WTC11 (cell line): ENCODE measurements around the gene VWA7. TPM values are rescaled to one million over a fixed set of nuclear protein-coding genes. Genes with fewer than 3 reads are reported as not detected.

Experiments
- ATAC-seq: fragments of 200-7000 bp; cut with Tn5 transposase; 2 replicates; pipeline ENCODE4 v1.10.0; 2021; ENCODE audit warnings: mild to moderate bottlenecking, moderate library complexity
- CTCF ChIA-PET: fragments of 300-600 bp; sonication (Branson Sonifier 250); formaldehyde crosslinking; loops from one replicate; lab custom pipeline; 2021; ENCODE audit warnings: antibody characterized with exemption; lab: Charles Lee
- POLR2A ChIA-PET: fragments of 350-600 bp; sonication (Branson Sonifier 250); formaldehyde crosslinking; loops from one replicate; lab custom pipeline; 2021; ENCODE audit warnings: antibody characterized with exemption; lab: Charles Lee
- DNase-seq: peaks from one replicate; pipeline ENCODE4 v3.0.0; 2021; ENCODE audit warnings: low spot score
- H3K27ac Mint-ChIP-seq: 2 replicates; pipeline ENCODE4 v1.8.0; 2021; ENCODE audit warnings: mixed read lengths
- H3K27me3 Mint-ChIP-seq: 2 replicates; pipeline ENCODE4 v1.8.0; 2021; ENCODE audit warnings: low read depth, mild to moderate bottlenecking, moderate library complexity, mixed read lengths
- H3K36me3 Mint-ChIP-seq: 2 replicates; pipeline ENCODE4 v1.8.0; 2021; ENCODE audit warnings: mixed read lengths
- H3K4me1 Mint-ChIP-seq: 2 replicates; pipeline ENCODE4 v1.8.0; 2022; ENCODE audit warnings: mixed read lengths
- H3K4me3 Mint-ChIP-seq: 2 replicates; pipeline ENCODE4 v1.8.0; 2021; ENCODE audit warnings: mild to moderate bottlenecking, moderate library complexity, mixed read lengths
- H3K9me3 Mint-ChIP-seq: 2 replicates; pipeline ENCODE4 v1.8.0; 2021; ENCODE audit warnings: mixed read lengths
- CREB1 ChIP-seq: sonication (generic); formaldehyde crosslinking; IDR thresholded peaks from 2 replicates; pipeline ENCODE4 v1.8.0; 2023; ENCODE audit warnings: mild to moderate bottlenecking, missing genetic modification reagents
- ERG ChIP-seq: fragments of 250-450 bp; sonication (Bioruptor Pico); IDR thresholded peaks from 2 replicates; pipeline ENCODE4 v1.8.0; 2021; ENCODE audit warnings: mild to moderate bottlenecking
- ETV6 ChIP-seq: sonication (generic); formaldehyde crosslinking; IDR thresholded peaks from 2 replicates; pipeline ENCODE4 v1.8.1; 2022; ENCODE audit warnings: mild to moderate bottlenecking, missing genetic modification reagents
- FOXJ3 ChIP-seq: sonication (generic); formaldehyde crosslinking; IDR thresholded peaks from 2 replicates; pipeline ENCODE4 v1.9.0; 2021; ENCODE audit warnings: missing genetic modification reagents, mild to moderate bottlenecking, borderline replicate concordance
- FOXP1 ChIP-seq: sonication (generic); formaldehyde crosslinking; IDR thresholded peaks from 2 replicates; pipeline ENCODE4 v1.8.0; 2022; ENCODE audit warnings: missing genetic modification reagents, mild to moderate bottlenecking, moderate library complexity, borderline replicate concordance
- FOXP4 ChIP-seq: sonication (generic); formaldehyde crosslinking; IDR thresholded peaks from 2 replicates; pipeline ENCODE4 v1.8.0; 2022; ENCODE audit warnings: mild to moderate bottlenecking, missing genetic modification reagents
- GABPB1 ChIP-seq: sonication (generic); formaldehyde crosslinking; IDR thresholded peaks from 2 replicates; pipeline ENCODE4 v1.8.1; 2023; ENCODE audit warnings: mild to moderate bottlenecking, missing genetic modification reagents
- MAX ChIP-seq: sonication (generic); formaldehyde crosslinking; IDR thresholded peaks from 2 replicates; pipeline ENCODE4 v1.8.0; 2022; ENCODE audit warnings: mild to moderate bottlenecking, missing genetic modification reagents
- MLX ChIP-seq: sonication (generic); formaldehyde crosslinking; IDR thresholded peaks from 2 replicates; pipeline ENCODE4 v1.8.1; 2023; ENCODE audit warnings: mild to moderate bottlenecking, missing genetic modification reagents, moderate library complexity
- NR3C1 ChIP-seq: sonication (generic); formaldehyde crosslinking; conservative IDR thresholded peaks from 2 replicates; pipeline ENCODE4 v1.8.1; 2023; ENCODE audit warnings: low read depth, mild to moderate bottlenecking, missing genetic modification reagents
- PRRX2 ChIP-seq: fragments of 250-450 bp; sonication (Bioruptor Pico); IDR thresholded peaks from 2 replicates; pipeline ENCODE4 v1.8.0; 2021; ENCODE audit warnings: mild to moderate bottlenecking
- SMAD3 ChIP-seq: sonication (generic); formaldehyde crosslinking; IDR thresholded peaks from 2 replicates; pipeline ENCODE4 v1.8.0; 2022; ENCODE audit warnings: missing genetic modification reagents, mild to moderate bottlenecking, borderline replicate concordance
- USF2 ChIP-seq: sonication (generic); formaldehyde crosslinking; IDR thresholded peaks from 2 replicates; pipeline ENCODE4 v1.8.1; 2023; ENCODE audit warnings: mild to moderate bottlenecking, missing genetic modification reagents, moderate library complexity
- ZNF138 ChIP-seq: sonication (generic); formaldehyde crosslinking; conservative IDR thresholded peaks from 2 replicates; pipeline ENCODE4 v1.8.1; 2022; ENCODE audit warnings: mild to moderate bottlenecking, moderate library complexity, missing genetic modification reagents
- ZNF425 ChIP-seq: fragments of 250-450 bp; sonication (Bioruptor Pico); conservative IDR thresholded peaks from 2 replicates; pipeline ENCODE4 v1.9.0; 2021; ENCODE audit warnings: mild to moderate bottlenecking
- total RNA-seq: library from RNA; stranded (reverse); gene quantifications from 3 replicates; pipeline ENCODE4 v1.2.3, GENCODE V29; 2021
- TF ChIP-seq, protein P1 (sequence below): sonication (generic); formaldehyde crosslinking; conservative IDR thresholded peaks from 2 replicates; pipeline ENCODE4 v1.8.1; 2022; ENCODE audit warnings: mild to moderate bottlenecking, missing genetic modification reagents
- TF ChIP-seq, protein P2 (sequence below): sonication (generic); formaldehyde crosslinking; IDR thresholded peaks from 2 replicates; pipeline ENCODE4 v1.8.1; 2023; ENCODE audit warnings: mild to moderate bottlenecking, missing genetic modification reagents
- TF ChIP-seq, protein P3 (sequence below): sonication (generic); formaldehyde crosslinking; IDR thresholded peaks from 2 replicates; pipeline ENCODE4 v1.8.1; 2022; ENCODE audit warnings: low read depth, missing genetic modification reagents, borderline replicate concordance

The VWA7 gene
- total RNA-seq, 1 experiment from 2014 or later = 1.8 TPM

- ATAC-seq (no peak), DNase-seq (no peak)
- TF ChIP-seq NR3C1 (CRISPR knock-in tag) = no peak
- TF ChIP-seq, protein P1, sequence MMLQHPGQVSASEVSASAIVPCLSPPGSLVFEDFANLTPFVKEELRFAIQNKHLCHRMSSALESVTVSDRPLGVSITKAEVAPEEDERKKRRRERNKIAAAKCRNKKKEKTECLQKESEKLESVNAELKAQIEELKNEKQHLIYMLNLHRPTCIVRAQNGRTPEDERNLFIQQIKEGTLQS (CRISPR knock-in tag) = no peak
- TF ChIP-seq FOXP1 (CRISPR knock-in tag) = no peak
- TF ChIP-seq USF2 (CRISPR knock-in tag) = no peak
- TF ChIP-seq ETV6 (CRISPR knock-in tag) = no peak
- TF ChIP-seq FOXJ3 = no peak
- no peak for TF ChIP-seq GABPB1 (CRISPR knock-in tag)
- no peak for TF ChIP-seq FOXP4 (CRISPR knock-in tag)
- TF ChIP-seq, protein P2, sequence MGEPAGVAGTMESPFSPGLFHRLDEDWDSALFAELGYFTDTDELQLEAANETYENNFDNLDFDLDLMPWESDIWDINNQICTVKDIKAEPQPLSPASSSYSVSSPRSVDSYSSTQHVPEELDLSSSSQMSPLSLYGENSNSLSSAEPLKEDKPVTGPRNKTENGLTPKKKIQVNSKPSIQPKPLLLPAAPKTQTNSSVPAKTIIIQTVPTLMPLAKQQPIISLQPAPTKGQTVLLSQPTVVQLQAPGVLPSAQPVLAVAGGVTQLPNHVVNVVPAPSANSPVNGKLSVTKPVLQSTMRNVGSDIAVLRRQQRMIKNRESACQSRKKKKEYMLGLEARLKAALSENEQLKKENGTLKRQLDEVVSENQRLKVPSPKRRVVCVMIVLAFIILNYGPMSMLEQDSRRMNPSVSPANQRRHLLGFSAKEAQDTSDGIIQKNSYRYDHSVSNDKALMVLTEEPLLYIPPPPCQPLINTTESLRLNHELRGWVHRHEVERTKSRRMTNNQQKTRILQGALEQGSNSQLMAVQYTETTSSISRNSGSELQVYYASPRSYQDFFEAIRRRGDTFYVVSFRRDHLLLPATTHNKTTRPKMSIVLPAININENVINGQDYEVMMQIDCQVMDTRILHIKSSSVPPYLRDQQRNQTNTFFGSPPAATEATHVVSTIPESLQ (CRISPR knock-in tag) = no peak
- TF ChIP-seq CREB1 (CRISPR knock-in tag) = no peak
- no peak for TF ChIP-seq MAX
- CTCF ChIA-PET = interaction anchor here (0.8 to 2.6 kb wide), 20 partner anchors 11 to 171 kb away, joined by 3 to 66 read pairs (median 10); partner anchors contain the start of genes CLIC1, DDAH2, HSPA1B and LY6G5C
- H3K4me3 Mint-ChIP-seq = no peak overlapping the region
- no peaks in the 10 kb centered on the region for H3K9me3 Mint-ChIP-seq
- H3K27ac Mint-ChIP-seq = no peak overlapping the region
- no peaks in the 10 kb centered on the region; the same call in 1 of the 2 replicates for H3K27me3 Mint-ChIP-seq
- peaks cover 17% of the 10 kb centered on the region for H3K4me1 Mint-ChIP-seq
- POLR2A ChIA-PET = interaction anchor here (1.4 kb wide), 2 partner anchors 29 to 39 kb away, joined by 5 to 7 read pairs; partner anchors contain the start of genes DDAH2 and MSH5
- H3K36me3 Mint-ChIP-seq = peaks cover 2% of the 10 kb centered on the region; the same call in 1 of the 2 replicates
Measured at GRCh38 chr6:31768363-31769257, 8.5 kb downstream of the VWA7 start.

DNA sequence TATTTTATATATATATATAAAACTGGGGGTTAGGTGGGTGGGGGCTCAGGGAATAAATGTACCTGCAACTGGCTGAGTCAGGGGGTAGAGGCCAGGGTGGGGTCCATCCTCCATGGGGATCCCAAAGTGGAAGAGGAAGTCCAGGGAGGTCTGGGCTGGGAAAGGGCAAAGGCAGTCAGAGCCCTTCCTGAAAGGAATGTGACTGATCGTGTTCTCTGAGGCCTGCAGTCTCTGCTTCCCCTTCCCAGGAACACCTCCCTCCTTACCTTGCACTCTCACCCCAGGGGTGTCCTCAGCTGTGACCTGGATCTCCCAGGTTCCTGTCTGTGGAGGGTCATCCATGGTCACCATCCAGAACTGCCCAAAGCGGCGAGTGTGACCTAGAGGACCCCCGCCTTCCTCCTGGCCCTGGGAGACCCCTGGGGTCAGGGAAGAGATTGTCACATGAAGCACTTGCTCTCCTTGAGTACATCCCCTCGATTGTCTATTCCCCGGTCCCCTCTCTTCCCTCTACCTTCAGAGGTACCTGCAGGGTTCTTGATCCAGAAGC is 10.0 kb downstream of the VWA7 start:
- no peak overlapping the region for H3K4me3 Mint-ChIP-seq
- peaks cover 7% of the 10 kb centered on the region; the same call in 1 of the 2 replicates for H3K36me3 Mint-ChIP-seq
- ChIA-PET CTCF (interaction anchor here (0.9 to 1.8 kb wide), 4 partner anchors 63 to 216 kb away, joined by 4 to 9 read pairs (median 6); partner anchors contain the start of genes ABHD16A and LY6G5C), POLR2A (interaction anchor here (1.1 to 1.3 kb wide), 2 partner anchors 35 to 83 kb away, joined by 3 to 5 read pairs; no protein-coding TSS in a partner anchor)
- TF ChIP-seq ZNF138 = no peak
- TF ChIP-seq MLX = no peak
- TF ChIP-seq ERG (CRISPR knock-in tag) = no peak
- TF ChIP-seq PRRX2 (CRISPR knock-in tag) = no peak
- no peak for TF ChIP-seq ZNF425 (CRISPR knock-in tag)
- no peak for TF ChIP-seq SMAD3 (CRISPR knock-in tag)
- TF ChIP-seq, protein P3, sequence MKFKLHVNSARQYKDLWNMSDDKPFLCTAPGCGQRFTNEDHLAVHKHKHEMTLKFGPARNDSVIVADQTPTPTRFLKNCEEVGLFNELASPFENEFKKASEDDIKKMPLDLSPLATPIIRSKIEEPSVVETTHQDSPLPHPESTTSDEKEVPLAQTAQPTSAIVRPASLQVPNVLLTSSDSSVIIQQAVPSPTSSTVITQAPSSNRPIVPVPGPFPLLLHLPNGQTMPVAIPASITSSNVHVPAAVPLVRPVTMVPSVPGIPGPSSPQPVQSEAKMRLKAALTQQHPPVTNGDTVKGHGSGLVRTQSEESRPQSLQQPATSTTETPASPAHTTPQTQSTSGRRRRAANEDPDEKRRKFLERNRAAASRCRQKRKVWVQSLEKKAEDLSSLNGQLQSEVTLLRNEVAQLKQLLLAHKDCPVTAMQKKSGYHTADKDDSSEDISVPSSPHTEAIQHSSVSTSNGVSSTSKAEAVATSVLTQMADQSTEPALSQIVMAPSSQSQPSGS (CRISPR knock-in tag) = no peak
- DNase-seq (no peak), ATAC-seq (no peak)
- no peak overlapping the region for H3K27ac Mint-ChIP-seq
- no peaks in the 10 kb centered on the region for H3K9me3 Mint-ChIP-seq
- H3K4me1 Mint-ChIP-seq = peaks cover 23% of the 10 kb centered on the region
- H3K27me3 Mint-ChIP-seq = no peaks in the 10 kb centered on the region; the same call in 1 of the 2 replicates
